Renal pelvis (tissue), 4 donors: ENCODE measurements around the gene SPSB1. TPM values are rescaled to one million over a fixed set of nuclear protein-coding genes. Genes with fewer than 3 reads are reported as not detected.

Experiments used
- DNase-seq: peaks from one replicate; pipeline ENCODE4 v3.0.0-alpha.2; 2013
- polyA plus RNA-seq, 3 donors: library from polyadenylated mRNA; unstranded; fragments of 120-200 nt; gene quantifications; one replicate each; pipeline ENCODE4 v1.2.1, GENCODE V29; 2013; ENCODE audit not compliant: insufficient read length in 3 of 3

SPSB1 gene
- polyA plus RNA-seq, 3 donors = 11.1 to 14.0 (median 11.4) TPM

GRCh38 chr1:9317072-9317471 is 24.4 kb downstream of the SPSB1 start:
- DNase-seq = no peak

- no peak for DNase-seq
Measured at GRCh38 chr1:9317591-9318417, 25.1 kb downstream of the SPSB1 start.

DNA sequence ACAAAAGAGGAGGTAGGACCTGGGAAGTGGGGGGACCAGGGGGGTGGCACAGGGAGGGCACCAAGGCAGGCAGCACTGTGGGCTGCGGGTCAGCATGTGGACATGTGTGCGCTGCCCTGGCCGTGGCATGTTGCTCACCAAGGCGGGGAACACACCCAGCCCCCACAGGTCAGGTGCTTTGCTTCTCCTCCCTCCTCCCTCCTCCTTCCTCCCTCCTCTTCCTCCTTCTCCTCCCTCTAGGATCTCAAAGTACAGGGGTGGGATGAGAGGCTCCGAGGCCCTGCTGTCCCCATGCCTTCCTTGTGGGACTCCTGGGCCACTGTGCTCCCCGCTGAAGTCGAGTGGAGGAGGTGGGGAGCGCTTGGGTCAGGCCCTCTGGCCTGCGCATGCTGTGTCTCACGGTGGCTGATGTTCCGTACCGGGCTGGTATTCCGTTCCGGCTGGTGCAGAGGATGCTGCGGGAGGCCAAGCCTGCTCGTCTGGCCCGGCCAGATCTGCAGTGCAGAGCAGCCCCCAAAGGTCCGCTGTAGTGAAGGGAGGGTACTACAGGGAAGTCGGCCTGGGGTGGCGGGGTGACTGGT is 26.6 kb downstream of the SPSB1 start:
- DNase-seq = no peak

- no peak for DNase-seq
Measured at GRCh38 chr1:9319789-9320519, 27.3 kb downstream of the SPSB1 start.

DNA sequence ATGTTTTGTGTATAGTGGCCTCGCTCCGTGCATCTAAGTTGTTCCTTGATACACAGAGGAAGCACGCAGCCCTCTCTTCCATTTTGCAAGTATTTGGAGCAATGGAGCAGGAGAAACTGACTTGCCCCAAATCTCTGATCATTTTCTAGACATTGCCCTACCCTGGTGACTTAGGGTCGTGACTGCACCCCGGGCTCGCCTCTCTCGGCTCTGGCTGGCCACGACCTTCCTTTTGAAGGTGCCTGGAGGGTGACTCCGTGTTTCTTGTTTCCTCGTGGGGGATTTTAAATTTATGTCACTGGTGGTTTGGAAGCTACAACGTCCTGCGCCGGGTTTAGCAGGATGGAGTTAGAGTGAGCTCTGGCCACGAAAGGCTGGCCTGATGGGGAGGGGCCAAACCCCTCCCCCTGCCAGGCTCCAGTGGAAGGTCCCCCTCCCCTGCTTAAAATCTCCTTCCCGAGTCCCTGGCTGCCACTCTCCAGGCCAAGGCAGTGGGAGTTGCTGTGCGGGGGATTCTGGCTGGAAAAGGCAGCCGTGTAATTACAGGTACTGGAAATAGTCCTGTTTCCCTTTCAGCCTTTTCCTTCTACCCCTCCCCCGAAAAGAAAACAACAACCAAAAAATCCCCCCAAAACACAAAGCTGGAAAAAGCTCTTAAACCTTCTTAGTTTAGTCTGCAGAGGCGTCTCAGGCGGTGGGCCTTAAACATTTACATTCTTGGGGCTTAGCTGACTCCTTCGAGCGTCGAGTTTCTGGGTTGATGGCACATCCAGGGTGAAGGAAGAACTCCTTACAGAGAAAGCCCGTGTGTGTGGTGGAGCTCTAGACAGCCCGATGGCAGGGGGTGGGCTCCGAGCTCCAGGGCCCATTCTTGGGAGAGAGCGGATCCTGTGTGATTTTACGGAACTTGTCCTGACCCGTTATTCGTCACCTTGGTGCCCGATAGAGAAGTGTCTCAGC is 28.1 kb downstream of the SPSB1 start:
- no peak for DNase-seq

- no peak for DNase-seq
Measured at GRCh38 chr1:9321480-9321849, 28.8 kb downstream of the SPSB1 start.

DNA sequence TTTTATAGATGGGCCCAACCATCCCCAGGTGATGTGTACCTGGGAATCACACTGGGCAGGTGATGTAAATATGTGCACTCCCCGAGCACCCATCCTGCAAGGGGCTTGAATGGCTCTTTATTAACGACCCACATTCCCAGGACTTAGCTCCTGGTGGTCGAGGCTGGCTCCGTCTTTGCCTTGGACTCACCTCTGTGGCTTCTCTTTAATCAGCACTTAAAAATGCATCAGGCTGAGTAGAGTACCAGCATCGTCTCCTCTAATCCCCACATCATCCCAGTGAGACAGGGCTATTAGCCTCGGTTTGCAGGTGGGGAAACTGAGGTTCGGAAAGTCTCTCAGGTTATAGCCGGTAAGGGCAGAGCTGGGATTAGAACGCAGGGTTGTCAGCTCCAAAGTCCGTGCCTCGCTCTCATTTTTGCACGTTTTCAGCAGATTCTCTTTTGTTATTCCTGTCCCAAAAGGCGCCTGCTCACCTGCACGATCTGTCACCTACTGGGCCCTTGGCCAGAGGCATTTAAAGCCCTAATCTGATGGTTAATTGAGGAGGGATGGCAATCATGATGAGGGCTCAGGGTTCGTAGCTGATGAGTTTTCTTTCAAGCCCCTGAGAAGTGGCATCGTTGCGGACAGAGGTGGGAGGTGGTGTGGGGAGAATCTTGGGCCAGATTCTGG is 29.4 kb downstream of the SPSB1 start:
- DNase-seq = no peak

DNA sequence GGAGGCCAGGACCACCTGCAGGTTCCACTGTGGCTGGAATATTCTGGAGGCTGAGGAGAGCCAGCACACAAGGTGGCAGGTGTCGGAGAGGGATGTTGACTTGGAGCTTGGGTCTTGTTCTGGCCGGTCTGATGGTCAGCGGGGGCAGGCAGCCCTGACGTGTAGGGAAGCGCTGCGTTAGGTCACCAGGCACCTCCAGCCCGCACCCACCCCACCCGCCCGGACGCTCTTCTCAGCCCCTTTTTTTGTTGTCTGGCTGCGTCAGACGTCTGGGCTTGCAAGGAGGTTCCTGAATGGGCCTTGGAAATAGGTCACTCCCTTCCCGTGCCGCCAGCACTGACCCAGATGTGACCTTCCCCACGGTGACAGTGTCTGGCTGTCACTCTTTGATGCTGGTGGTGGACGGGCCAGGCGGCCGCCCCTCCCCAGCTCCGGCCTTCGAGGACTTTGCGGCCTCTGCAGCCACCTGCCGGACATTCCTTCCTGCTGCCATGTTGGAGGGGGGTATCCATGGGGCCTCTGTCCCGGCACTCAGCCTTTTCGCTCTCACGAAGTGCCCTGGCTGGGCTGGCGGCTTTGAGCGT is 30.1 kb downstream of the SPSB1 start:
- no peak for DNase-seq

DNA sequence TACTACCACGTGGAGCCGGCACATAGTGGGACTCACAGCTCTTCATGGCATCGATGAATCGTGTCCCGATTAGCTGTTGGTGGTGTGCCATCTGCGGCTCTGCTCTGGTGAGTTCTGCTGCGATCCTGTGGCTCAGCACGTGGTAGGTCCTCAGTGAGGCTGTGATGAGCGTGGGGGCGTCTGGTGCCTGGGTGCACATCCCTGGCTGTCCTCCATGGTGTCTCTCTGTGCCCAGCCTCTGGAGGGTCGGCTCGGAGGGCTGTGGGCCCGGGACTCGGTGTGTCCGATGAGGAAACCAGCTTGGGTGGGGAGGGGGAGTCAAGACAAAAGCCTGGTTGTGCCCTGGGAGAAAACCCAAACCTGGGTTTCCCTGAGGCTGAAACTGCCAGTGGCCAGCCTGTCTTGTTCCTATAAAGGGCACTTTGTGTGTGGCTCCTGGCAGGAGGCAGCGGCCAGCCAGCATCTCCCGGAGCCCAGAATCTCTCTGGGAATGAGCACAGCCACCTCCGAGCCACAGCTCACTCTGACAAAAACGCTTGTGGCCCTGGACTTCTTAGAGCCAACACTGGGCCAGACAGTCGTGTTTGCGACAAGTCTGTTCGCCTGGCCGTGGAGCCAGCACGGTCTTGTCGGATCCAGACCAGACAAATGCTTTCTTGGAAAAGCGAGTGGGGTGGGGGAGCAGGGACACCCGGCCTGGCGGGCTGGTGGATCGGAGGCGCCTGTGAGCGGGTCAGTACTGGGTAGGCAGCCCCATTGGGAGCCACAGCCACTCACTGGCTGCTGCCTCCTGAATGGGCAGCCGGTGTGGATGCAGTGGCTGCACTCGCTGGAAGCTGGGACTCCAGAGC is 31.8 kb downstream of the SPSB1 start:
- no peak for DNase-seq

DNA sequence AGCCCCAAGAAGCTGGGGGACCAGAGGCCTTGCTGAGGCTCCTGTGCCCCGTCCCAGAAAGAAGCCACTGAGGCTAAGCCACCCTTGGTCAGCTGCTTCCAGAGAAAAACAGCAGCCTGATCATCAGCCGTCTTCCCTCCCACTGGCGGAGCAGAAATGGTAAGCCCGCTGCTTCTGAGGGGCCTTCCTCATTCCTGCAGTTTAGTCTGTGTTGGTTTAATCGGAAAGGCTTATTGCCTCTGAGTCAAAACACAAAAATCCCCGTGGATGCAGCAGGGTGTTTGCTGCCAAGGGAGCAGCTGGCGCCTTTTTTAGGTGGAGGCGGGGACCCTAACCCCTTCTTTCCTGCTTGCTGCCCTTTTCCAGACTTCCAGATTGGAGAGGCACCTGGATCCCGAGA is 33.9 kb downstream of the SPSB1 start:
- DNase-seq = no peak

GRCh38 chr1:9328201-9328600 is 35.5 kb downstream of the SPSB1 start:
- no peak for DNase-seq

GRCh38 chr1:9328715-9329114 is 36.0 kb downstream of the SPSB1 start:
- DNase-seq = no peak

DNA sequence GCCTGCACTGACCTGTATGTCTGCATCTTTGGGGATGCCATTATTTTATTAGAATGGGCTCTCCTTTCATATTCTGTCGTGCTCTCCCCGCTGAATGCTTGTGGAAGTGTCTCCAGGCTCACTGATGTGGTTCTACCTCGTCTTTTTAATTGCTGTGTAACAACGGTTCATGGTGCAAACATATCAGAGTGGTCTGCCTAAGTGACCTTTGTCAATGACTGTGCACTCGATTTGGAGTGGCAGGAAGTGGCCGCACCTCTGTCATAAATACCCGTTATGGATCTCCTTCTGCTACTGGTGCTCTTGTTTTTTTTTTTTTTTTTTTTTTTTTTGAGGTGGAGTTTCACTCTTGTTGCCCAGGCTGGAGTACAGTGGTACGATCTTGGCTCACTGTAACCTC is 38.3 kb downstream of the SPSB1 start:
- DNase-seq = no peak

- no peak for DNase-seq
Measured at GRCh38 chr1:9331558-9332346, 39.1 kb downstream of the SPSB1 start.

GRCh38 chr1:9332513-9333143 is 39.9 kb downstream of the SPSB1 start:
- no peak for DNase-seq

- no peak for DNase-seq
Measured at GRCh38 chr1:9338397-9339246, 45.9 kb downstream of the SPSB1 start.

DNA sequence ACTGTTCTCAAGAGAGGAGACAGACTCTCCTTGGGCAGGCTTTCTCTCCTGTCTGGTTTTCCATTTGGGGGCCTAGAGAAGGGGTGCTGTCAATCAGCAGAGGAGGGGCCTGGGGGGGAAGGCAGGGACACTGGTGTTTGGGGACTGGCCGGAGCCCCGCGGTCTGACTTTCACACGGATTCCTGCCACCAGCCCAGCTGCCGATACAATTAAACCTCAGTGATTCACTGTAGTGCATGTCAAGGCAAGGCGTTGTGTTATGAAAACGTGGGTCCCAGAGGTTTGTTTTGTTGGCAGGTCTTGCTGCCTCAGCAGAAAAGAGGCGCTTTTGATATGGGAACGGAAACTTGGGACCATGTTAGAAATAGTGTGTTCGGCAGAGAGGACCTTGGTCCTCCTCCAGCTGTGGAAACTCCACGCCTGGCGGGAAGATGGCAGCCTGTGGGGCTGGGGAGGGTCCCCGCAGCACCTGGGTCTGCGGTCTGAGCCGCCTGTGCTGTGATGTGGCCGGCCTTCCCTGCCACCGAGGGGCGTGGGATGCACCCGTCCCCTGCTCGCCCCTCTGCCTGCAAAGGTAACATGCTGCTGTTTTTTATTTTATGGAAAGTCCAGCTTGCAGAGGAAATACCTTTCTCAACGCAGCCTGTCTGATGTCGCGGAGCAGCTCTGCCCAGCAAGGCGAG is 47.6 kb downstream of the SPSB1 start:
- DNase-seq = no peak
